ENCODE results near the gene C1orf226.

DNA sequence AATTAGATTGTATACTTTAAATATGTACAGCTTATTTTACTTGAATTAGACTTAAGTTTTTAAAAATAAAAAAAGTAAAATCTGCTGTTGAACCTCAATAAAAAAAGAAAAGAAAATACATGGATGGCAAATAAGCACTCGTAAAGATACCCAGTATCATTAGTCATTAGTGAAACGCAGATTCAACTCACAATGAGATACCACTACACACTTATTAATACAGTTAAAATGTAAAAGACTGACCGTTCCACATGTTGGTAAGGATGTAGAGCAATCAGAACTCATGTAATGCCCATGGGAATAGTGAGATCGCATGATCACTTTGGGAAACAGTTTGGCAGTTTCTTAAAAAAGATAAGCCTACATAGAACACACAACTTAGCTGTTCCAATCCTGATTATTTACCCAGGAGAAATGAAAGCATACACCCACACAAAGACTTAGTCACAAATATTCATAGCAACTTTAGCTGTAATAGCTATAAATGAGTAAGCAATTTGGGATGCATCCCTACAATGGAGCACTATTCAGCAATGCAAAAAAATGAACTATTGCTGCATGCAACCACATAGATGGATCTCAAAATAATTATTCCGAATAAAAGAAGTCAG is 23.1 kb downstream of the C1orf226 start:
- TF ChIP-seq, protein P1, sequence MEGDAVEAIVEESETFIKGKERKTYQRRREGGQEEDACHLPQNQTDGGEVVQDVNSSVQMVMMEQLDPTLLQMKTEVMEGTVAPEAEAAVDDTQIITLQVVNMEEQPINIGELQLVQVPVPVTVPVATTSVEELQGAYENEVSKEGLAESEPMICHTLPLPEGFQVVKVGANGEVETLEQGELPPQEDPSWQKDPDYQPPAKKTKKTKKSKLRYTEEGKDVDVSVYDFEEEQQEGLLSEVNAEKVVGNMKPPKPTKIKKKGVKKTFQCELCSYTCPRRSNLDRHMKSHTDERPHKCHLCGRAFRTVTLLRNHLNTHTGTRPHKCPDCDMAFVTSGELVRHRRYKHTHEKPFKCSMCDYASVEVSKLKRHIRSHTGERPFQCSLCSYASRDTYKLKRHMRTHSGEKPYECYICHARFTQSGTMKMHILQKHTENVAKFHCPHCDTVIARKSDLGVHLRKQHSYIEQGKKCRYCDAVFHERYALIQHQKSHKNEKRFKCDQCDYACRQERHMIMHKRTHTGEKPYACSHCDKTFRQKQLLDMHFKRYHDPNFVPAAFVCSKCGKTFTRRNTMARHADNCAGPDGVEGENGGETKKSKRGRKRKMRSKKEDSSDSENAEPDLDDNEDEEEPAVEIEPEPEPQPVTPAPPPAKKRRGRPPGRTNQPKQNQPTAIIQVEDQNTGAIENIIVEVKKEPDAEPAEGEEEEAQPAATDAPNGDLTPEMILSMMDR (optimal IDR thresholded peaks at IDR 0.05 in 1 of 3, IDR thresholded peaks at IDR 0.05 in 1 of 3, conservative IDR thresholded peaks at IDR 0.05 in 1 of 3; ENCODE audit: extremely low read depth in 1 of 3, insufficient read depth in 2 of 3, low read length in 3 of 3), result no peak
- no peak for TF ChIP-seq EZH2 (IDR thresholded peaks at IDR 0.05; ENCODE audit: low read length)
